Astrocyte (in vitro differentiated cells and primary cell): ENCODE measurements around the gene ILKAP. TPM values are rescaled to one million over a fixed set of nuclear protein-coding genes. Genes with fewer than 3 reads are reported as not detected.

Experiments used
- DNase-seq: peaks from one replicate; pipeline ENCODE4 v3.0.0-alpha.2; 2010; ENCODE audit warnings: low read depth
- FAIRE-seq: peaks from 2 replicates; lab custom pipeline; 2011; peaks lifted over from hg19 to GRCh38; lab: Jason Lieb, UNC
- H2AFZ ChIP-seq: 2 replicates; pipeline ENCODE4 v1.6.0; 2012; ENCODE audit warnings: low read depth, low read length, inconsistent platforms
- H3K27ac ChIP-seq: 2 replicates; pipeline ENCODE4 v1.5.1; 2011; ENCODE audit warnings: low read depth, low read length, inconsistent platforms
- H3K27me3 ChIP-seq: 2 replicates; pipeline ENCODE4 v1.6.0; 2011; ENCODE audit warnings: low read length, inconsistent platforms; ENCODE audit not compliant: insufficient read depth
- H3K36me3 ChIP-seq: 2 replicates; pipeline ENCODE4 v1.5.1; 2011; ENCODE audit warnings: low read length, inconsistent platforms; ENCODE audit not compliant: insufficient read depth
- H3K4me1 ChIP-seq: 2 replicates; pipeline ENCODE4 v1.5.1; 2011; ENCODE audit warnings: low read length, inconsistent platforms; ENCODE audit not compliant: insufficient read depth
- H3K4me2 ChIP-seq: 2 replicates; pipeline ENCODE4 v1.6.0; 2012; ENCODE audit warnings: low read length, inconsistent platforms
- H3K4me3 ChIP-seq: 2 replicates; pipeline ENCODE4 v1.5.1; 2011; ENCODE audit warnings: low read depth, mild to moderate bottlenecking, low read length, inconsistent platforms; ENCODE audit not compliant: insufficient read depth
- H3K79me2 ChIP-seq: 2 replicates; pipeline ENCODE4 v1.6.0; 2012; ENCODE audit warnings: mild to moderate bottlenecking, low read length, inconsistent platforms; ENCODE audit not compliant: insufficient read depth
- H3K9ac ChIP-seq: 2 replicates; pipeline ENCODE4 v1.6.0; 2012; ENCODE audit warnings: mild to moderate bottlenecking, low read length, inconsistent platforms
- H3K9me3 ChIP-seq: 2 replicates; pipeline ENCODE4 v1.5.1; 2012; ENCODE audit warnings: low read depth, mild to moderate bottlenecking, low read length, inconsistent platforms; ENCODE audit not compliant: insufficient read depth
- H4K20me1 ChIP-seq: 2 replicates; pipeline ENCODE4 v1.6.0; 2012; ENCODE audit warnings: low read length, inconsistent platforms; ENCODE audit not compliant: insufficient read depth
- H3K27ac Mint-ChIP-seq: one replicate; pipeline ENCODE4 v1.8.0; 2021; ENCODE audit warnings: mild to moderate bottlenecking, mixed read lengths; ENCODE audit not compliant: unreplicated experiment
- H3K27me3 Mint-ChIP-seq: one replicate; pipeline ENCODE4 v1.8.0; 2021; ENCODE audit warnings: low read depth, mixed read lengths; ENCODE audit not compliant: unreplicated experiment
- H3K36me3 Mint-ChIP-seq: one replicate; pipeline ENCODE4 v1.8.0; 2021; ENCODE audit warnings: low read depth, mixed read lengths; ENCODE audit not compliant: unreplicated experiment
- H3K4me1 Mint-ChIP-seq: one replicate; pipeline ENCODE4 v1.8.0; 2021; ENCODE audit warnings: low read depth, mixed read lengths; ENCODE audit not compliant: unreplicated experiment
- H3K4me3 Mint-ChIP-seq: one replicate; pipeline ENCODE4 v1.8.0; 2021; ENCODE audit warnings: mild to moderate bottlenecking, moderate library complexity, mixed read lengths; ENCODE audit not compliant: unreplicated experiment
- H3K9me3 Mint-ChIP-seq: one replicate; pipeline ENCODE4 v1.8.0; 2021; ENCODE audit warnings: mild to moderate bottlenecking, mixed read lengths; ENCODE audit not compliant: unreplicated experiment
- EZH2 ChIP-seq: IDR thresholded peaks from 2 replicates; pipeline ENCODE4 v1.6.1; 2012; ENCODE audit warnings: mild to moderate bottlenecking, low read length, inconsistent platforms; ENCODE audit not compliant: insufficient read depth
- total RNA-seq: library from RNA; stranded (reverse); gene quantifications from 2 replicates; pipeline ENCODE4 v1.2.1, GENCODE V29; 2021
- TF ChIP-seq, protein P1 (sequence below): IDR thresholded peaks from 2 replicates; pipeline ENCODE4 v1.5.1; 2011; ENCODE audit warnings: low read depth, mild to moderate bottlenecking, inconsistent platforms, low read length, moderate library complexity; ENCODE audit not compliant: insufficient read depth

Gene ILKAP
- total RNA-seq, 1 donor from 2014 or later, result 32.3 TPM

DNA sequence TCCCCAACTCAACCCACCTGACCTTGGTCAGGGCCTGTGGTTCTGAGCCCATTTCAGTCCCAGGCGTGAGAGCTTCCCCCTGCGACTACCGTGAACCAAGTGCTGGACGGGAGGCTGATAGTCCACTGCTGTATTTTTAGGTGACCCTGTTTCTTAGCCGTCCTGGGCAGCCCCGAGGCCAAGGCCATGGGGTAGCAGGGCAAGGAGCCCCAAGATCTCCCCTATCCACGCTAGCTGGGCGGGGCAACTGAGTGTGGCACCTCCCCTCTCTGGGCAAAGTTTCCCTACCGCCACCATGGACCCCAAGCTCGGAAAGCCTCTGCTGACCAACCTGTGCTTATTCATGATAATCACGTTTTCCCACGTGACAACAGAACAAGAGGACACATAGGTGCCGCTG is 65.6 kb downstream of the ILKAP start:
- H2AFZ ChIP-seq, result no peak overlapping the region
- no peak overlapping the region for H3K4me3 ChIP-seq
- no peak for DNase-seq
- Mint-ChIP-seq H3K4me1 (peaks cover 7% of the 10 kb centered on the region), H3K9me3 (no peaks in the 10 kb centered on the region), H3K36me3 (peaks cover 2% of the 10 kb centered on the region), H3K27ac (no peak overlapping the region), H3K4me3 (no peak overlapping the region), H3K27me3 (peaks cover 29% of the 10 kb centered on the region)
- H4K20me1 ChIP-seq, result no peaks in the 10 kb centered on the region
- H3K9ac ChIP-seq, result no peak overlapping the region
- no peaks in the 10 kb centered on the region for H3K79me2 ChIP-seq
- H3K27ac ChIP-seq, result no peak overlapping the region
- no peaks in the 10 kb centered on the region for H3K9me3 ChIP-seq
- H3K36me3 ChIP-seq, result no peaks in the 10 kb centered on the region
- FAIRE-seq, result no peak
- no peaks in the 10 kb centered on the region for H3K27me3 ChIP-seq
- no peak overlapping the region for H3K4me2 ChIP-seq
- H3K4me1 ChIP-seq, result no peaks in the 10 kb centered on the region
- TF ChIP-seq, protein P1, sequence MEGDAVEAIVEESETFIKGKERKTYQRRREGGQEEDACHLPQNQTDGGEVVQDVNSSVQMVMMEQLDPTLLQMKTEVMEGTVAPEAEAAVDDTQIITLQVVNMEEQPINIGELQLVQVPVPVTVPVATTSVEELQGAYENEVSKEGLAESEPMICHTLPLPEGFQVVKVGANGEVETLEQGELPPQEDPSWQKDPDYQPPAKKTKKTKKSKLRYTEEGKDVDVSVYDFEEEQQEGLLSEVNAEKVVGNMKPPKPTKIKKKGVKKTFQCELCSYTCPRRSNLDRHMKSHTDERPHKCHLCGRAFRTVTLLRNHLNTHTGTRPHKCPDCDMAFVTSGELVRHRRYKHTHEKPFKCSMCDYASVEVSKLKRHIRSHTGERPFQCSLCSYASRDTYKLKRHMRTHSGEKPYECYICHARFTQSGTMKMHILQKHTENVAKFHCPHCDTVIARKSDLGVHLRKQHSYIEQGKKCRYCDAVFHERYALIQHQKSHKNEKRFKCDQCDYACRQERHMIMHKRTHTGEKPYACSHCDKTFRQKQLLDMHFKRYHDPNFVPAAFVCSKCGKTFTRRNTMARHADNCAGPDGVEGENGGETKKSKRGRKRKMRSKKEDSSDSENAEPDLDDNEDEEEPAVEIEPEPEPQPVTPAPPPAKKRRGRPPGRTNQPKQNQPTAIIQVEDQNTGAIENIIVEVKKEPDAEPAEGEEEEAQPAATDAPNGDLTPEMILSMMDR, result no peak
- no peak for TF ChIP-seq EZH2

DNA sequence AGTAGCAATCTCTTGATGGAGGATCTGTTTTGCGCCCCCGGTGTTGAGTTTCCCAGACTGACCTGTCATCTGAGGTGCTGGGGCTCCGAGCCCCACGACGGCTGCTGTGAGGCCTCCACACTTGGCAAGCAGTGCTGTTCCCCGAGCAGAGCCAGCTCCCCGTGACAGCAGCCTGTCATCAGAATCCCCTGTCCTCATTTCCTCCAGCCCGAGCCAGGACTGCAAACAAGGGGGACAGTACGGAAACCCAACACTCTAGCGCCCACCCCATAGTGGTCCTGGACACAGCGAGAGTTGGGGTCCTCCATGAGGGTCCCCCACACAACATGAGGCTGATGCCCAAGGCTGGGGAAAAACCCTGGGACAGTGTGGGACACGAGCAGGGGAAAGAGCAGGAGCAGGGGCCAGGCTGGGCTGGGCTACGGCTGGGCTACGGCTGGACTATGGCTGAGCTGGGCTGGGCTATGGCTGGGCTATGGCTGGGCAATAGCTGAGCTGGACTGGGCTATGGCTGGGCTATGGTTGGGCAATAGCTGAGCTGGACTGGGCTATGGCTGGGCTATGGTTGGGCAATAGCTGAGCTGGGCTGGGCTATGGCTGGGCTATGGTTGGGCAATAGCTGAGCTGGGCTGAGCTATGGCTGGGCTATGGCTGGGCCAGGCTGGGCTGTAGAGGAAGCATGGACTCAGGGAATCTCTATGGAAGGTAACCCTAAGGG is 66.5 kb downstream of the ILKAP start:
- H3K9me3 ChIP-seq, result no peaks in the 10 kb centered on the region
- H3K9me3 Mint-ChIP-seq, result no peaks in the 10 kb centered on the region
- H3K4me1 Mint-ChIP-seq, result peaks cover 6% of the 10 kb centered on the region
- H3K36me3 ChIP-seq, result no peaks in the 10 kb centered on the region
- TF ChIP-seq EZH2, result no peak
- TF ChIP-seq, protein P1, result no peak
- H4K20me1 ChIP-seq, result no peaks in the 10 kb centered on the region
- DNase-seq (no peak), FAIRE-seq (no peak)
- no peak overlapping the region for H3K27ac ChIP-seq
- no peak overlapping the region for H3K4me3 ChIP-seq
- peaks cover 2% of the 10 kb centered on the region for H3K36me3 Mint-ChIP-seq
- H3K4me1 ChIP-seq, result no peaks in the 10 kb centered on the region
- no peak overlapping the region for H3K27ac Mint-ChIP-seq
- H3K9ac ChIP-seq, result no peak overlapping the region
- H3K79me2 ChIP-seq, result no peaks in the 10 kb centered on the region
- H3K27me3 Mint-ChIP-seq, result peaks cover 32% of the 10 kb centered on the region
- H3K27me3 ChIP-seq, result no peaks in the 10 kb centered on the region
- H3K4me2 ChIP-seq, result no peak overlapping the region
- no peak overlapping the region for H2AFZ ChIP-seq
- no peak overlapping the region for H3K4me3 Mint-ChIP-seq

DNA sequence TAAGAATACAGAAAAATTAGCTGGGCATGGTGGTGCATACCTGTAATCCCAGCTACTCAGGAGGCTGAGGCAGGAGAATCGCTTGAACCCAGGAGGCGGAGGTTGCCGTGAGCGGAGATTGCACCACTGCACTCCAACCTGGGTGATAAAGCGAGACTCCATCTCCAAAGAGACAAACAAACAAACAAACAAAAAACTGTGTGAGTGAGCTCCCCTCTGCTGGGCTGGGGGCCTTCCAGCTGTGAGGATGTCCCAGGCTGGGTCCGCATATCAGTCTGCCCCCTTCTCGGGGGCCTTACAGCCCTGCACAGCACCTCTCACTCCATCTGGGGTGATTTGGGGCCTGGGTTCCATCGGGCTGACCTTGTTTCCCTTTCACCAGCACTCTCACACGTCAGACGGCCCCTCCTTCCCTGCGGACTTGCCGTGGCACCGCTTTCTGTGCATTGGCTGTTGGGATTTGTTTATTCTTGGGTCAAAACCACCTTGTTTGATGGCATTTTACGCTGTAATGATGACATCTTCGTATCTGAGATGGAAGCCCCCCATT is 67.8 kb downstream of the ILKAP start:
- Mint-ChIP-seq H3K4me3 (no peak overlapping the region), H3K9me3 (no peaks in the 10 kb centered on the region), H3K27me3 (peaks cover 35% of the 10 kb centered on the region), H3K27ac (no peak overlapping the region), H3K36me3 (no peaks in the 10 kb centered on the region), H3K4me1 (no peaks in the 10 kb centered on the region)
- Histone ChIP-seq H2AFZ (no peak overlapping the region), H3K4me2 (no peak overlapping the region), H4K20me1 (no peaks in the 10 kb centered on the region), H3K27ac (no peak overlapping the region), H3K79me2 (no peaks in the 10 kb centered on the region), H3K4me3 (no peak overlapping the region), H3K9ac (no peak overlapping the region), H3K36me3 (no peaks in the 10 kb centered on the region), H3K9me3 (no peaks in the 10 kb centered on the region), H3K4me1 (no peaks in the 10 kb centered on the region), H3K27me3 (no peaks in the 10 kb centered on the region)
- no peak for DNase-seq
- FAIRE-seq, result no peak
- no peak for TF ChIP-seq EZH2
- TF ChIP-seq, protein P1, result no peak
